Measurements from ENCODE around the gene PIK3C2G. TPM values are rescaled to one million over a fixed set of nuclear protein-coding genes. Genes with fewer than 3 reads are reported as not detected.

PIK3C2G gene
- total RNA-seq, 1 donor from 2014 or later, result not detected

DNA sequence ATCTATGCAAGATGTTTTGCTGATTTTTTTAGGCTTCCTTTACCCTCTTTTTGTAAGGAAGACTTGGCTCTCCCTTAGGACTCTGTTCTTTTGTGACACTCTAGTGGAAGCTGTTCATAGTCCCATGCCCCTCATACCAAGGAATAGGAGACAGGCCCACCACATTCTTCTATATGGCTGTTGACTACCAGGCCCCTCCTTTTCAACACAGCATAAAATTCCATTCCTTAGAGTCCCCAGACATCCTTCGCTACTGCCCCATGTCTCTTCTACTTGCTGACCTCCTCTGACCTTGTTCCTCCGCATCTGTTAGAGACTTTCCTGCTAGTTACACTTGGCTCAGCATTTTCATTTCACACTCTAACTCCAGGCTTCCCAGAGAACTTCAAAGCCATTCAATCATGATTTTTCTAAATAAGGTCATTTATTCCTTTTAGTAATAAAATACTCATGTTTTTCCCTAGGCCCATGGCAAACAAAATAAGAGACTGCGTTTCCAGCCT lies 9.7 kb downstream of the PIK3C2G start:
- ATAC-seq (no peak), DNase-seq (ENCODE audit: low spot score) (no peak)
- intact Hi-C loops (cut with DNase I), result no loop called here

DNA sequence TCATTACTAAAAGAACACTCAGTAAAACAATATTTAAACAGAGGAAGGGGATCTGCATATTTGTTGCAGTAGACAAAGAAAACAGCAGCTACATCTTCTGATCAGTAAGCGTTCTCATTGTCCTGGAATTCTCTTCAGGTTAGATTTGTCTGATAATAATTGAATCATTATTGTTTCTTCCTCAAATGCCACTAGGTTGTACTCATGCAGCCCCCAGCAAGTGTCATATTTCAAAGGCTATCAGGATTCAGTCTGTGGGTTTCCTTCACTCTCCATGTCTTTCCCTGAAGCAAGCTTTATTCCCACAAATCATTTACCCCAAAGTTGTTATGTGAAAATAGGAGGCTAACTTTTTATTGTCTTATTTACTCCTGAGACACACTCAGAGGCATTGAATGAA lies 14.7 kb downstream of the PIK3C2G start:
- intact Hi-C loops (cut with DNase I), result no loop called here
- ATAC-seq, result no peak

DNA sequence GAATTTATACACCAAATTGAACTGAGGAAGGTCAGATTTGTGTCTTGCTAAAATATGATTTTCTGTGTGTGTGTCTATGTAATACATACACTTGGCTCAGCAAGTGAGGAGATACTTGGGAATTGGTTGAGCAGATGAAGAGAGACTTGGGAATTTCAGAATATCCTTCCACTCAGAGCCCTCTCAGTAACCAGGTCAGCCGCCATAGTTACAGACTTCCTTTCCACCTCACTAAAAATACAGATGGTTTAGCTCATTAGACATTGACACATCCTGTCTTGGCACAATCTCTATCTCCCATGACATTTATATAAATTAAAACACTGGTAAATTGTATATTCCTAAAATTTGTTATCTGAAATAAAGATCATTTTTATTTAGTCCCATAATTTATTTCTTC lies 15.9 kb downstream of the PIK3C2G start:
- ATAC-seq (no peak), DNase-seq (ENCODE audit: low spot score) (no peak)
- intact Hi-C loops (cut with DNase I), result no loop called here

More for the DNA sequence above, 14.7 kb downstream of the PIK3C2G start:
- DNase-seq (ENCODE audit: low spot score), result no peak

DNA sequence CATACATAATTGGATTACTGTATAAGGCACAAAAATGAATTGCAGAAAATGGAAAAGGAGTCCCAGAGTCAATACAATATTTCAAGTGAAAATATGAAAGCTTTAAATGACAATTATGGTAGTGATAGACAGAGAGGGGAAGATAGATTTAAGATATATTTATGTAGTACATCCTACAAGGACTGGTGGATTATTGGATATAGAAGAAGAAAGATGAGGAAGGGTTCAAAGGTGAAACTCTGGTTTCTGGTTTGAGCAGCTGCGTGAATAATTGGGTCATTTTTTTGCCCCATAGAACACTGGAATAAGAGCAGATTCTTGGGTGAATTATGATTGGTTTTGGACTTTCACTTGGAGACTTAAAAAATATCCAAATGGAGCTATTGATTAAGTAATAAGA lies 19.4 kb downstream of the PIK3C2G start:
- DNase-seq (ENCODE audit: low spot score), result no peak
- intact Hi-C loops (cut with DNase I), result no loop called here
- ATAC-seq, result no peak

DNA sequence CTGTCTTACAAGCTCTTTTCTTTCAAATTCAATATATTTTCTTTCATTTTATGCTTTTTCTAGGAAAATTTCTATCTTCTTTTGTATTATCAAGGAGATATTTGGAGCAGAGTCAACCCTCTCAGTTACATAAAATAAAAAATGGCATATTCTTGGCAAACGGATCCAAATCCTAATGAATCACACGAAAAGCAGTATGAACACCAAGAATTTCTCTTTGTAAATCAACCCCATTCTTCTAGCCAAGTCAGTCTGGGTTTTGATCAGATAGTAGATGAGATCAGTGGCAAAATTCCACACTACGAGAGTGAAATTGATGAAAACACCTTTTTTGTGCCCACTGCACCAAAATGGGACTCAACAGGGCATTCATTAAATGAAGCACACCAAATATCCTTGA lies 20.6 kb downstream of the PIK3C2G start:
- no peak for ATAC-seq
- intact Hi-C loops (cut with DNase I), result no loop called here
- no peak for DNase-seq (ENCODE audit: low spot score)

DNA sequence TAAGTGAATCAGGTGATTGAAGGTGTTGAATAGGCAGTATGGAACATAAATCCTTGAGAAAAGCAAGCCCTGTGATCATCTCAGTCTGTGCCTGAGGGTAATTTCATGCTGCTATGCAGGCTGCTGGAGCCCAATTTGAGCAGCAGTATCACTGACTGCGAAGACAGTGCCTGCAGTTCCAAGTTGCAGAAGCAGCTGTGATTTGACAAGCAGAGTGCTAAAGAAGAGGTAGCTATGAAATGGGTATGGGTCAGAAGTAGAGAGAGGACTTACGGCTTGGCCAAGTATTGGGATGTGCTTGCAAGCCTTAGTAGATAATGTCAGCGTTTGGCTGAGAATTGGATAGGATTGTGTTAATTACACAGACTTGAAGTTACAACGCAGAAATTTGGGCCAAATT lies 22.5 kb downstream of the PIK3C2G start:
- no peak for ATAC-seq

DNA sequence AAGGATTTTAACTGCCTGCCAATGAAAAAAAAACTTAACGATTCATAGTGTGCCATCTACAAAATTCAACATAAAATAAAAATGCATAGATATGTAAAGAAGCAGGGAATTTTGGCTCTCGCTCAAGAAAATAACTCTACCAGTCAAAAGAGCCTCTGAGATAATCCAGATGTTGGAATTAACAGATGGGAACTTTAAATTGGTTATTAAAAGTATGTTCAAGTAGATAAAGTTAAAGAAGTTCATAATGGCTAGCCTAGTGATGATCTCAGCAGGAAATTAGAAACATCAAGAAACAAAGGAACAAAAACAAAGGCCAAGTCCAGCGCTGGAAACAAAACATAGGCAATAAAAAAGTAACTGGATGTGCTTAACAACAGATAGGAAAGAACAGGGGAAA lies 23.1 kb downstream of the PIK3C2G start:
- ATAC-seq (no peak), DNase-seq (ENCODE audit: low spot score) (no peak)
- intact Hi-C loops (cut with DNase I), result no loop called here

More for the DNA sequence above, 22.5 kb downstream of the PIK3C2G start:
- intact Hi-C loops (cut with DNase I), result no loop called here
- no peak for DNase-seq (ENCODE audit: low spot score)

DNA sequence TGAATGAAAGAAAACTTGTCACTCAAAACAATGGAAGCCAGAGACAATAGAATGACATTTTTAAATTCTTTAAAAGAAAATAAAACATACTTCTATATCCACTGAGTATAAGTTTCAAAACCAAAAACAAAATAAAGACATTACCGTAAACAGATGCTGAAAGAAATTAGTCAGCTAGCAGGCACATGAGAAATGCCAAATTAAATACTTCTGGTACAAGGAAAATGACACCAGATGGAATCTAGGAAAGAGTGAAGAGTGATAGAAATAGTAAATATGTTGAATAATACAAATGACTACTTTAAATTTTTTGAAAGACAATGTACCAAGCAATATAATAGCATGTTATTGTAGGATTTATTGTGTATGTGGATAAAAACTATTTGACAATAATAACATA lies 23.8 kb downstream of the PIK3C2G start:
- intact Hi-C loops (cut with DNase I), result no loop called here
- no peak for ATAC-seq
- no peak for DNase-seq (ENCODE audit: low spot score)

DNA sequence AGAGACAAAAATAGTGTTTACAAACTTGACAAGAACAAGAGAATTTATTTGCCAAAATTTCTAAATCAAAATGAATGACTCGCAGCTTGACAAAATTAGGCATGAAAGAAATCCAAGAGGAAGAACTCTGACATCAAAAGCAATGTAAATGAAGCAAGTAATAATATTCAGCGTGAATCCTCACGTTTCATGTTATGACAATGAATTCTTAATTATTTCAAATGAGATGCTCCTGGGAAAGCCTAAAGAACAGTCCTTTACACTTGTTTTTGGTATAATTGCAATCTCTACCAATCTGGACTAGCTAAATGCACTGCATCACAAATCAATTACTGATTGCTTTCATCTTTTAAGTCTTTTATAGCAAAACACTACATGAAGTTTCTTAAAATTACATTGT lies 29.1 kb downstream of the PIK3C2G start:
- DNase-seq (ENCODE audit: low spot score) (no peak), ATAC-seq (no peak)
- intact Hi-C loops (cut with DNase I), result no loop called here

DNA sequence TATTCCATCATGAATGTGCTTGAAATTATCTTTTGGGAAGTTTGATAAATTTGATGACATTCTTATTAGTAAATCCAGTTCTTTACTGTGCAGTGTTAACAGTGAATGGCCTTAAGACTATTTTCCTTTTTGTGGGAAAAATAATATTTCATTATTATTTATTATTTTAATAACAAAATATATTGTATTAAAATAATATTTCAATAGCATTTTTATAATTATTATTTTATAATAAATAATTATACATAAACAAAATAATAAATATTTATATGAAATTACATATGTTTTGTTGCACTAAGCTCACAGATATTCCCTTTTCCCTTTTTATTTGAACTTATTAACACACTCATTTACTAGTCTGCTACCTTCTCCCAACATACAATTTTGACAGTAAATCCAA lies 33.6 kb downstream of the PIK3C2G start:
- intact Hi-C loops (cut with DNase I), result no loop called here
- DNase-seq (ENCODE audit: low spot score) (no peak), ATAC-seq (no peak)

DNA sequence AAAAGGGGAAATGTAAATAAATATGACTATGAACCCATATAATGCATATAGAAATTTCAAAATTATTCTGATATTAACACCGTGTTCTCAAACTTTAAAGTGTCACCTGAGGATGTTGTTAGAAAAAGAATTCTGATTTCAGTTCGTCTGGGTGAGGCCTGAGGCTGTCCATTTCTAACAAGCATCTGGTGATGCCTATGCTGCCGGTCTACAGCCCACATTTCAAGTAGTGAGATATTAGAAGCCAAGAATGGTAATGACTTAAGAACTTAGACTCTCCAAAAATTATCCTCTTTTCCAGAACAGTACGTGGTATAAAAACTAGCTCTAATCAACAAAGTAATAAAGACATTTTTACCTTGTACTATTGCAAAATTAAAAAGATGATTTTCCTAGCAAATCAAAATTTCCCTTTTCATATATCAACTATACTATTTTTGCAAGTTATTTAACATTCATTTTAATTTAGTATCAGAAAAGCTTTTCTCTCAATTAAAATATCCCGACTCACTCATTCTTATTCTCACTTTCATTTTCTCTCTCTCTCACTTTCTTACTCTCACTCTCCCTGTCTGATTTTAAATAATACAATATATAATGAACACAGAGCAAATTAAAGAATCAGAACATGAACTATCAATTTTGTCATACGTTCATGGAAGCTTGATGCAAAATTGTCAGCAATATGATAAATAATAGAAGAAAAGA lies 35.0 kb downstream of the PIK3C2G start:
- intact Hi-C loops (cut with DNase I), result no loop called here
- DNase-seq (ENCODE audit: low spot score) (no peak), ATAC-seq (peak; percentile 58)

DNA sequence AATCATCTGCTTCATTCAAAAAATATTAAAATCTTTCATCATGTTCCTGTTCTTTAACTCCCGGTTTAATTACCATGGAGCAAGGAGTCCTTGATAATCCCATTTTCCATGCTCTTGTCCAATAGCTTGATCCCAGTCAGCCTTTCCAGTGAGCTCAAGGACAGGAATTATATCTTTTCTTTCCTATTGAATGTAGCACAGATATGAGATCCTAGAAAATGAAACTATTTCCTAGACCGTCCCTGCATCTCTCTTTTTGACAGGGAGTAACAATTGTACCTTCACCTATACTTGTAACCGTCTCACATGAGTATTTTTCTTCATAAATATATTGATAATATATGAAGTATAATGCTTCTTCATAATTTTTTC lies 35.6 kb downstream of the PIK3C2G start:
- intact Hi-C loops (cut with DNase I), result no loop called here
- no peak for DNase-seq (ENCODE audit: low spot score)
- ATAC-seq, result peak; percentile 36

DNA sequence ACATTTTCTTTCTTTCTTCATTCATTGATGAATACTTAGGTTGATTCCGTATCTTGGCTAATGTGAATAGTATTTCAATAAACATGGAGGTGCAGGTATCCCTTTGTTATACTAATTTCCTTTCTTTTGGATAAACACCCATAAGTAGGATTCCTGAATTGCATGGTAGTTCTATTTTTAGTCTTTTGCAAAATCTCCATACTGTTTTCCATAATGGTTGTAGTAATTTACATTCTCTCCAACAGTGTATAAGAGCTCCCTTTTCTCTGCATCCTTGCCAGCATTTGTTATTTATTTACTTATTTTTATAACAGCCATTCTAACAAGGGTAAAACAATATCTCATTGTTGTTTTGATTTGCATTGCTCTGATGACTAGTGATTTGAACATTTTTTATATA lies 36.6 kb downstream of the PIK3C2G start:
- ATAC-seq, result no peak
- intact Hi-C loops (cut with DNase I), result no loop called here

DNA sequence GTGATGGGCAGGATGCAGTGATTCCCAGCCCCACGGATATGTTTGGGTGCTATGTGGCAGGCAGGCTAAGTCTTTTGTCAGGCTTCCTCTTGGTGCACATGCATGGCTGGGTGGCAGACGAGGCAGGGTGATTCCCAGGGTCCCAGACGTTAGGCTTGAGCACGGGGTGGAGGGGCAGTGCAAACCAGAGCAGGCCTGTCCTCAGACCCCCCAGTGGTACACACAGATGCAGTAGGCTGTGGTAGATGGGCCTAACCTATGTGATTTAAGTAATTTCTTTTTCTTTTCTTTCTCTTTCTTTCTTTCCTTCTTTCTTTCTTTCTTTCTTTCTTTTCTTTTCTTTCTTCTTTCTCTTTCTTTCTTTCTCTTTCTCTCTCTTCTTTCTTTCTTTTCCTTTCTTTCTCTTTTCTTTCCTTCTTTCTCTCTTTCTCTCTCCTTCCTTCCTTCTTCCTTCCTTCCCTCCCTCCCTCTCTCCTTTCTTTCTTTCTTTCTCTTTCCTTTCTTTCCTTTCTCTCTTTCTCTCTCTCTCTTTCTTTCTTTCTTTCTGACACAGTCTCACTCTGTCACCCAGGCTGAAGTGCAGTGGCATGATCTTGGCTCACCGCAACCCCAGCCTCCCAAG lies 41.6 kb downstream of the PIK3C2G start:
- intact Hi-C loops (cut with DNase I), result no loop called here
- DNase-seq (ENCODE audit: low spot score) (no peak), ATAC-seq (no peak)

More for the DNA sequence above, 36.6 kb downstream of the PIK3C2G start:
- no peak for DNase-seq (ENCODE audit: low spot score)

DNA sequence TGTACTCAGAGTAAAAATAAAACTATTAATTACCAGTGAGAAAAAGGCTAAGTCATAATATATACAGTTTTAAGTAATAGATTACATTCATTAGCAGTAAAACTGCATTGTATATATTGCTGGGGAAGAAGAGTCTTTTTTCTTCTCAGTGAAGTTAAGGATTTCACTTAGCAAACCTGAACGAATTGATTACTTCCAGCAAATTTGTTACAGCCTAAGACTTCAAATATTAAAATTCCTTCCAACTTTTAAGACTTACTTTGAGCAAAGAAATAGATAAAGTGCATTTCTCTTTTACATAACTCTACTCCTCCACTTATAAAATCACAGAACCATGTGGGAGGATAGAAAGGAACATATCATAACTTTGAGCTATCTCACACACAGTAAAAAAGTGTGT lies 43.3 kb downstream of the PIK3C2G start:
- no peak for ATAC-seq
- intact Hi-C loops (cut with DNase I), result no loop called here
- DNase-seq (ENCODE audit: low spot score), result no peak

DNA sequence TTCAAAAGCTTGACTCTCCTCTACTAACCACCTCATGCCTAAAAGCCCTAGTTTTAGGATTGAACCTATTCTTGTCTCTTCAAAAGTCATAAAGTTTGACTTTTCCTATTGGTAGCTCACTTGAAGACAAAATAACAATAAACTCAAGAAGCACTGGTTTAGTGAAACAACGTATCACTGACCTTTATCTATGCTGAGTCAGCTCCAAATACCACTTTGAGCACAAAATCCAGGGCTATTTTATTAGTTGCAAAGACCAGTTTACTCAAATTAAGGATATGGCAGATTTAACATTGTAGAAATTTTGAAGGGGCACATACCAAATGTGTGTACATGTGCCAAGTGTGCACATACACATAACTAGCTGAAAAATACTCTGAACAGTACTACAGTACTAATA lies 45.0 kb downstream of the PIK3C2G start:
- ATAC-seq (no peak), DNase-seq (ENCODE audit: low spot score) (no peak)
- intact Hi-C loops (cut with DNase I), result no loop called here

DNA sequence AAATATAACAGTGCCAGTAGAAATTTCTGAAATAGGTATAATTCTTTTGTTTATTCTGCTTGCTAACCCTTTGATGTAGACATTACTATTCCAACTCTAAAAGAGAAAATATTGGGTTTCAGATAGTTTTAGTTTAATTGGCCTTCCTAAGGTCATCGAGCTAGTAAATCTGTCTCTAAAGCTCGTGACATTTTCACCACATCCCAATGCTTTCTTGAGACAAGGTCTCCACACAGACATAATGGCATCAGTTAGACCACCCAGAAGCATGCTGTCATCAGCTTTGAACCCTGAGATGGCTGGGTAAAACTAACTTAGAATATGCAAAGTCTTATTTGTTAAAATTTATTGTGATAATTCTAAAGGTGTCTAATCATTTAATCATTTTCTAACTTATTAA lies 52.0 kb downstream of the PIK3C2G start:
- ATAC-seq, result no peak
- intact Hi-C loops (cut with DNase I), result no loop called here
- no peak for DNase-seq (ENCODE audit: low spot score)

DNA sequence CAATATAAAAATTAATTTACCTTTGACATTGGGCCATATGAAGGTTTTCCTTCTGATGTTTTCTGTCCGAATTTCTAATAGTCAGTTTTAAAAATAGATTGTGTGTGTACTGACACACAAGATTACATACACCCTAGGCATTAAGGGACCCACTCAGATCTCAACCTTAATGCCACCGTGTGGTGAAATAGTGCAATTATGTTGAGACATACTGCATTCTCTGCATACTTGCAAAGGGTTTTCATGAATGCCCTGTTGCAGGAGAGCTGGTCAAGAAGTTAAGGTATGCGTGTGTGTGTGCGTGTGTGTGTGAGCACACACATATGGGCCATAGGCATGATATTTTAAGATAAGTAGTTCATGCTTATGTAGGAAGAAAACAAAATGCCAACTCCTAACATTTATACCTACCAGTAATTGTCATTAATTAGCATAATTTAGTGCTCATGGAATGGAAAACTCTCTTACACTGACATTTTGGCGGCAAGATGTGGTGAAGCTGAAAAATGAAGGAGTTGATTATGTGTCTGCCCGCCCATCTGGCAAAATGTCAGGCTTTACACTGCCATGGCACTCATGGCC lies 58.8 kb downstream of the PIK3C2G start:
- intact Hi-C loops (cut with DNase I), result loop anchor here (10.0 kb wide), 1 partner anchor 515 kb away; no protein-coding TSS in a partner anchor
- ATAC-seq, result no peak
- no peak for DNase-seq (ENCODE audit: low spot score)

DNA sequence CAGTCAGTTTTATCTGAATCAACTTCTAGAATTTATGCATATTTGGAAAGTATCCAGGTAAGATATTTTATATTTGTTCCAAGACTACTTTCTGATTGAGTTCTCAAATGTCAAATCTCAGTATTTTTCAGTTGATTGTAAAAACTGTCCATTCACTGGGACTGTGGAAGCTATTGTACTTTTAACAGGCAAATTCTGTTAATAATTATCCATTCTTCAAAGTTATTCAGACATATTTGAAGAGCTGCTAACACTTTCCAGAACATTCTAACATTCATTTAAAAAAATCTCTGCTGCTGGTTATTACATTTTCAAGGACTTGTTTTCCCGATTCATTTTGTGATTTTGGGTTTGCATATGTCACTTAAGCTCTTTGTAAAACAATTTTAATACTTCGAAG lies 59.7 kb downstream of the PIK3C2G start:
- intact Hi-C loops (cut with DNase I), result loop anchor here (10.0 kb wide), 1 partner anchor 516 kb away; no protein-coding TSS in a partner anchor
- ATAC-seq (no peak), DNase-seq (ENCODE audit: low spot score) (no peak)

DNA sequence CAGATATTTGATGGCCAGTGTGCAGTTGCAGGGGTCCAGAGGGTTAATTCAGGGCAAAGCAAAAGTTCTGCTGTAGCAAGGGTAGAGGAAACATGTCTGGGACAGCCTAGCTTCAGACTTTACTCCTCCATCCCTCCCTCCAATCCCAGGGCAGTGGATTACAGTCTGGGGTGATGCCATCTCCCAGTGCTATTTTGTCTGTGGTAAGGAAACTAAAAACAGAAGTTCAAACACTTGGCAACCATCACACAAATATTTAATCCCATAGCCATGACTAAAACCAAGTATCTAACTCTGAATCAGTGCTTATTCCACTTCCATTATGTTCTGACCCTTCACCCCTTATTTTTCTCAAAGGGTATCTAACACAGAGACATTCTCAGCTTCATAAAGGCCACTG lies 61.8 kb downstream of the PIK3C2G start:
- ATAC-seq (no peak), DNase-seq (ENCODE audit: low spot score) (no peak)
- intact Hi-C loops (cut with DNase I), result loop anchor here (10.0 kb wide), 1 partner anchor 518 kb away; no protein-coding TSS in a partner anchor
